DMS79 treated with DMSO at 0.1 percent for 48 hours (cell line): Measurements from ENCODE around the gene MINDY4.

ENCODE experiments used
- DNase-seq: peaks from one replicate; lab custom pipeline; 2025; lab: John Stamatoyannopoulos, UW

Gene MINDY4

DNA sequence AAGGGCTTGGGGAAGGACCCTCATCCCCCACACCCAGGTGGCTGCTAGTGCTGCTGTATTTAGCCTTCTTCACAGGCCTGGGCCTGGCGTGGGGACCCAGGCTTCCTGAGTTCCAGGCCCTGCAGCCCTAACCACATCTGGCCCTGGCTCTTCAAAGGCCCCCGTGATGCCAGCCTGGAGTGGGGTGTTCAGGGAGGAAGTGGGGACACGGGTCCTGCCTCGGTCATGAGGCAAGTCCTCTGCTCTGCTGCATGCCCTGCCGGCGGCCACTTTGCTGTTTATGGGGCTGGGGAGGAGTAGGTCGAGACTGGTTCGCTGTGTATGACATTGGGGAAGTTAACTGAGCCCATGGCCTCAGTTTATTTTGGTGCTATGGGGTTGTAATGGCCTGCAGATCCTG is 131.9 kb downstream of the MINDY4 start:
- no peak for DNase-seq

DNA sequence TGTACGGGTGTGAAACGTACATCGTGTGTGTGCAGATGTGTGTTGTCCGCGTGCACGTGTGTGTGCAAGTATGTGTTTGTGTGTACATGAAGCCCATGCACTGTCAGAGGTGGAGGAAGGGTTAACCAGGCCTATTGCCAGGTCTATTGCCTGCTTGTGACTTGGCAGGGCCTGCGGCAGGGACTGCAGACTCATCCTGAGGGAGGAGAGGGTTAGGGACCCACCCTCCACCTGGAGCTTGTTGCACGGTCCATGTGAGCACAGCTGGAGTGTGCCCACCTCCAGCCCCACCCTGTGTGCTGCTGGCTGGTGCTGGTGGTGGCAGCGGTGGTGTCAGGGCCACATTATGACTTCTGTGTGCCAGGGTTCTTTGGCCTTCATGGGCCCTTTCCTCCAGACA is 133.3 kb downstream of the MINDY4 start:
- no peak for DNase-seq

DNA sequence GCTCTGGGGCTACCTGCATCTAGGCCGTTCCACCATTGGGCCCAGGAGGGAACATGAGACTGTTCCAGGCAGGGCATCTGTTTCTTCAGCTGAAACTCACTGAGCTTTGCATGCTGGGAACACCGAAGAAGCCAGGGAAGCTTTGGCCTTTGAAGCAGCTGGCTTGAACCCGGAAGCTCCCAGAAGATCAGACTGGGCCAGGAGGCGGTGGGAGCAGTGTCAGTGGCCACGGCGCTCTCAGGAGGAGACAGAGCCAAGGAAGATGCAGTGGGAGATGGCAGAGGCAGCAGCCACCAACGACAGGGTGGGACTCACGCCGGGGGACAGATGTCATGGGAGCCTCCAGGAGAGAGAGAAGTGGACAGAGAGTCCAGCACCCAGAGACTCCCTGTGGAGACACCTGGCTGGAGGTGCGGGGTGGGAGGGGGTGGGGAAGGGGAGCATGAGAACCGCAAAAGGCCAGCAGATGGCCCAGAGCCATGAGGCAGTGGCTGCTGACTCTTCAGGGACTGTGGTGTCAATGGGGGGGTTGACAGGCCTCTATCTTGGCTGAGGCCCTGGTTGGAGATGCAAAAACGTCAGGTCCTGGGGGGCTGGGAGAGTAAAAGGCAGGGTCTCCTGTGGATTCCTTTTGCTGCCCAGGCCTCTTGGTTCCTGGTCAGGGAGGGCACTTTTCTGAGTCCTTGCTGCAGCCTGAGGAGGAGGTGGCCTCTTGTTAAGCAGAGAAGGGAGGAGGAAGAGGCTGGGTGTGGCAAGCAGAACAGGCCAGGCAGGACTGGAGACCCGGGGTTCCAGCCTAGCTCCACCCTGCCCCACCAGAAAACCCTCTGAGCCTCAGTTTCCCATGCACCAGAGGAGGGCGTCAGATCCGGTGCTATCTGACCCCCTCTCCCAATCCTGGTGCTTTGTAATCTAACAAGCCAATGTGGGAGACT is 134.1 kb downstream of the MINDY4 start:
- DNase-seq, result no peak

DNA sequence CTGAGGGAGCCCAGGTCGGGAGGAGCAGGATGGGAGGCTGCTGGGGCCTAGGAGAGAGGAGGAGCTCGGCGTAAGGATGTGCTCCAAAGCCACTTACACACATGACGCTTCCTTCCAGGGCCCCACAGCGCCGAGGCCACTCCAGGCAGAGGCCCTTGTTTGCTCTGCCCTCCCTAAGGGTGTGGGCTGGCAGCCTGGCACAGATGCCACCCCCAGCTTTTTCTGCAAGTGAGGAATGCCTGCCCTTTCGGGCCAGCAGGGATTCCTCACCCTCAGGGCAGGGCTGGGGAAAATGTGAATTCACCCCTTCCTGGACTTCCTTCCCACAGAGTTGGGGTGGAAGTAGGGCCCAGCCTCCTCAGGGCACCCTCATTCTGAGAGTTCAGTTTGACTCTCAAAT is 134.8 kb downstream of the MINDY4 start:
- peak; percentile 28 for DNase-seq

DNA sequence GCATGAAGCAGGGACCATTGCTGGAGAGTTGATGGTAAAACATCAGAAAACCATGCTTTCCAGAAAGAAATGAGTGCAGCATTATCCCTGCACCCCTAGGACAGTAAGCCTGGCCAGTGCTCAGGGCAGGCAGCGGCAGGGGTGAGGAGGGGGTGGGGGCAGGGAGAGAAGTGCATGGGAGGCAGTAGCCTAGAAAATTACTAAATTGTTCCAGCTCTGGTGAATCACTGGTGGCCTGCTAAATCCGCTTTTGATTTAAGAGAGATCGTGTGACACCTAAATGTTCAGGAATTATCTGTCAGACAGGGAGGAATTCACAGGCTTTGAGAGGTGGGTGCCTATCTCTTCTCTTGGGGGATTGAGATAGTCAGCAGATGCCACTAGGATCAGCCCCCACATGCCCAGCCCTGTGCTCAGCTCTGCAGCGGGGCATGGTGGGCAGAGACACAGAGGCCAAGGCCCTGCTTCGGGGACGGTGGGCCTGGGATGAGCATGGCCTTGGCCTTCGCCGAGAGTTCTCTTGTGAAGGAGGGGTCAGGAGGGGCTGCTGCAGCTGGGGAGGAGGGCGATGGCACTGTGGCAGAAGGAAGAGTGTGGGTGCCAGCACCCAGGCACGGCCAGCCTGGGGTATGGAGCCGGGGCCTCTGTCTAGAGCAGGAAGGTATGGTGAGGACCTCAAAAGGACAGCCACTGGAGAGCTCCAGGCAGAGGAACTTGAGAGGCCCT is 135.5 kb downstream of the MINDY4 start:
- DNase-seq, result no peak

DNA sequence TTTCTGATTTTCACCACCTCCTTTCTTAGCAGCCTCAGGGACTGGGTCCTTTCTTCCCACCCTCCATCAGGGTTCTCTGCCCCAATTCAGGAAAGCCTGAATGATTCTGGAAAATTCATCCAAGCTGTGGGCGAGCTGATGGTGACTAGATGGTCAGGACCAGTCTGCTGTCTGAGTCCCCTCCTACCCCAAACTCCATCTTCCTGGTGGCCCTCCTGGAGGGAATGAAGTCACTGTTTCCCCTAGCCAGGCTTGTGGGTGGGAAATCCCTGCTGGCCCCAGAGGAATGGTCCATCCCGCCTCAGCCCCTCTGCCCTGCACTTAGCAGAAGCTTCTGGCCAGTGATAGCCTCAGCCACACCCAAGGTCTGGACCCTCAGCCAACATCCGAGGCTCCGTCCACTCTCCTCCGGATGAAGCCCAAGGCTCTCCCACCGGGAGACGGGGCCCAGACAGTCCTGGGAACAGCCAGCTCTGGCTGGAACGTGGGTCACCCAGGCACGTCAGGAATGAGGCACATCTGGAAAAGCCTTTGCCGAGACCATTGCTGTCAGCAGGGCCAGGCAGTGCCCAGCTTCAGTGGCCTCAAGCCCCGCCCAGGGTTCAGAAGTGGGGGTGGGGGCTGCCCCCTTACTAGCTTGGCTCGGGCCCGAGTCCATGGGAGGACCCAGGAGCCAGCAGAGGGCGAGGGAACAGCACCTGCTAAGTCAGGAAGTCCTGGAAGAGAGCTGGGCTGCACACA is 136.5 kb downstream of the MINDY4 start:
- no peak for DNase-seq

DNA sequence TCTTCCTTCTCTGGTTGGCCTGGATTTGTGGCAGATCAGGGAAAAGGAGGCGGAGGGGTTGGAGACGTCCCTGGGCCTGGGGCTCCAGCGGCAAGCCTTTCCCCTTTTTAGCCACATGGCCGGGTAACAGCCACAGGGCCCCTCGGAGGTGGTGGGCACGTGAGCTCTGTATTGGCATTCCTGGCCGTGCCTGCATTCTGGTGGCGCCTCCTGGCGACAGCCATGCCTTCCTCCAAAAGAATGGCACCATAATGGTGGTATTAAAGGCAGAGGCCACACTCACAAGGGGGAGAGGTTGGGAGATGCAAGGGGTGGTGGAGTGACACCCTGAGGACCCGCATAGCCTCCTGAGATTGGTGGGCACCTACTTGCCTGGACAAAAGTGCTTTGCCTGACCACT is 137.5 kb downstream of the MINDY4 start:
- no peak for DNase-seq

DNA sequence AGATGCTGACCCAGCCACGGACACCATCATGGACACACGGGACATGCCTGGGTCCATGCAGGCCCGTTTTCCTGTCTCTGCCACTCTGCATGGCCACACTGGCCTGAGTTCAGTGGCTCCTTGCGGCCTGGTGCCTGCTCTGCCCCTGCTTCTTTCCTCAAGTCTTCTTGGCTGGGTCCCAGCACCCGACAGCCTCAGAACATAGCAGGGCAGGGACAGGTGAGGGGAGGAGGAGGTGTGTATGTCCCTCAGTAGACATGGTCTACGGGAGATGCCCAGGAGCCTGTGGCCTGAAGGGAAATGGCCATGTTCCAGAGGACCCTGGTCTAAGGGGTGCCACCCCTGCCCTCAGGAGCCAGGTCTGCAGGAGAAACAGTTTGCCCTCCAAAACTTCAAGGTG is 138.2 kb downstream of the MINDY4 start:
- no peak for DNase-seq

DNA sequence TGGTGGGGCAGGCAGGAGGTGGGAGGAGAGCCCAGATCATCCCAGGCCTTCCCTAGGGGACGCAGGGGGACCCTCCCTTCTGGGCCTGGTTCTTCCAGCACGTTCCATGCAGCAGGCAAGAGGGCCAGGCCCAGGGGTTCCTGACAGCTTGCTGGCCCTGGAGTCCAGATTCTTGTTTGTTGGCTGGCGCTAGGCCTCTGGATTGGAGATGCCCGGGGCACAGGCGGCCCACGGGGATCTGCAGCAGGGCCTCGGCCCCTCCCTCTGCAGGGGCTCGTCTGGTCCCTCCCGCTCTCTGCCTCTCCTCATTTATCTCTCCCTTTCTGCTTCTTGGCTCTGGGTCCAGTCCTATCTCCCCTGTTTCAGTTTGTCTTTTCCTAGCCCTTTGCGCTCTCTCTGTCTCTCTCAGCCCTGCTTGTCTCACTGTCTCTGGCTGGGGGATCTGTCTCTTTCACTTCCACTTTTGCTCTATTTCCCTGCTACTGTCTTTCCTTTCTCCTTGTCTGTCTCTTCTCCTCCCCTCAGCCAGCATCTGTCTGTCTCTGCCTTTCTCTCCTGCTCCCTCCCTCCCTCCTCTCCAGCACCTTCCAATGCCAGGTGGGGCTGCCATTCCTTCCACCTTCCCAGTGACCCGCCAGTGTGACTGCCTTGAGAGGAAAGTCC is 139.3 kb downstream of the MINDY4 start:
- no peak for DNase-seq

DNA sequence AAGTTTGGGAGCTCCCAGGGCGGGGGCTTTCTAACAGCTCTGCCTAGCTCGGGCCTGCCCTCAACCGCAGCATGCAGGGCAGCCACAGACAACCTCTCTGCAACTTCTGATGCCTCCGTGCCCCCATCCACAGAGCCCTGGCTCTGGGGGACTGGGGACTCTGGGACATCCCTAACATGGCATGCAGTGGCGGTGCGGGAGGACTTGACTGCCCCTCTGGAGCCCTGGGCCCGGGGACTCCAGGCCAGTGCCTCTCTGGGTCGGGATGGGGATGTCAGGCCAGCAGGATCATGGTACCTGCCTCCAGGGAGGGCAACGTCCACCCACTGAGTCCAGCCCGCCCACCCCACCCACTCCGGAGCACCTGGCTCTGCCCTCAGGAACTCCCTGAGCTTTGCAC is 139.9 kb downstream of the MINDY4 start:
- DNase-seq, result no peak

DNA sequence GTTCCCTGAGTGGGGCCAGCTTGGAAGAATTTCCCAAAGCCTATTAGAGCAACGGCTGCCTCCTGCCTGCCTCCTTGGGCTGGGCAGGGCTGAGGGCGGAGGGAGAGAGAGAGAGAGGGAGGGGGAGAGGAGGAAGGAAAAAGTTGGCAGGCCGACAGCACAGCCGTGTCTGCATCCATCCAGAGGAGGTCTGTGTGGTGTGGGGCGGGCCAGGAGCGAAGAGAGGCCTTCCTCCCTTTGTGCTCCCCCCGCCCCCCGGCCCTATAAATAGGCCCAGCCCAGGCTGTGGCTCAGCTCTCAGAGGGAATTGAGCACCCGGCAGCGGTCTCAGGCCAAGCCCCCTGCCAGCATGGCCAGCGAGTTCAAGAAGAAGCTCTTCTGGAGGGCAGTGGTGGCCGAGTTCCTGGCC is 140.3 kb downstream of the MINDY4 start, which contains the start of gene AQP1:
TSS of gene AQP1 (plus strand) at position 293 of the 409 bp plus-strand sequence. CDS start at position 350, 57 bp downstream.
- peak; percentile 24 for DNase-seq

DNA sequence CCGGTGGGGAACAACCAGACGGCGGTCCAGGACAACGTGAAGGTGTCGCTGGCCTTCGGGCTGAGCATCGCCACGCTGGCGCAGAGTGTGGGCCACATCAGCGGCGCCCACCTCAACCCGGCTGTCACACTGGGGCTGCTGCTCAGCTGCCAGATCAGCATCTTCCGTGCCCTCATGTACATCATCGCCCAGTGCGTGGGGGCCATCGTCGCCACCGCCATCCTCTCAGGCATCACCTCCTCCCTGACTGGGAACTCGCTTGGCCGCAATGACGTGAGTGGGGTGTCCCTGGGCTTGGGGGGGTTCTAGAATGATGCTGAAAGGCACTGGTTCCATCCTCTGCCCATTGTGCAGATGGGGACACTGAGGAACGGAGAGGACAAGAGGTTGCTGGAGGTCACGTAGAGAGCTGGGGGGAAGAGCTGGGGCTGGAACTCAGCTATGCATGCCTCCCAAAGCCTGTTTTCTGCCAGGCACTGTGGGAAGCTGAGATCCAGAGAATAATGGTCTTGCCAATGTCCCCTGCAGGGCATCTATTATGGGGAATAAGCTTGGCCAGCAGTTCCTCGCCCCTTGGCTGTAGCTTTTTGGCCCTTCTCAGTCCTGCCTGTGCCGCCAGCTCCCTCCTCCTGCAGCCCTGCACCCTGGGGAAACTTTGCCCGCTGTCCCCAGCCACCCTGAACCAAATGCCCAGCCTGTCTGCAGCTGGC is 141.0 kb downstream of the MINDY4 start:
- DNase-seq, result no peak

DNA sequence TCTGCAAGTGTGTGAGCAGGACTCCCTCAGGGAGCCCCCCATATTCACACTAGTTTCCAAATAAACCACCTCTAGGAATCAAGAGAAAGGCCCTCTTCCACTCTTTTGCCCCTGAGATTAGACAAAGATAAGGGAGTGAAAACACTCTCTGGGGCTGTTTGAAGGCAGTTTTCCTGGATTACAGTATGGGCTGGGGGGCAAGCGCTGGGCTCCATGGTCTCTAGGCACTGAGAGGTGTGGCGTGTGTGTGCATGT is 141.4 kb downstream of the MINDY4 start:
- no peak for DNase-seq

DNA sequence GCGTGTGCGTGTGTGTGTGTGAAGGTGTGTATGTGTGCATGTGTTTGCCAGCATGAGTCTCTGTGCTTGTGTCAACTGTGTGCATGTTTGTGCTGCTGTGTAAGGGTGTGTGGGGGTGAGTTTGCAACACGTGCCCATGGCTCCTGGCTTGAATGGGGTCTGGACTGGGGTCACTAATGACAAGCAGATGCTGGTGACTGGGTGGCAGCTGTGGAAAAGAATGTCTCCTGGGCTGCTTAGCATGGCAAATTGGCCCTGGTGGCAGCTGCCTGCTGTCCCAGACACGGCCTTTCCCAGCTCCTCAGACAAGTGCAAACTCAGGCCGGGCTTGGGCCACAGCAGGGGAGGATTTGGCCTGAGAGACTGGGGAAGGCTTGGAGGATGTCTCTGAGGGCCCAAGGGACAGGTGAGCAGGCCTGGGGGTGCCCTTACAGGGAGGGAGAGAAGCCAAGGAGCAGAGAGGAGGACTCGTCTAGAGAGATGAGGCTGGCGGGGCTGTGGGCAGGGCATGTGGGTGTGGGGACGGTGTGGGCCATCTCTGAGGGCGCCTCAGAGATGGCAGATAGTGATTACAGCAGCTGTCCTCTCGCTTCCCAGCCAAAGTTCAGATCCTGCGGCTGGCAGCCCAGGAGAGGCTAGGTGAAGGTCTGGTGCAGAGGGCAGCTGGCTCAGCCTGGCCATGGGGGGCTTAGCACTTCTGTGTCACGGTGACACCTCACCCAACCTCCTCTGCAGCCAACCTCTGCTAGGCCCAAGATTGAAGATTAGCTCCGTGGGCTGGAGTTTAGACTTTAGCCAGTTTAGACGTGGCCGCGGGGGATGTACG is 142.0 kb downstream of the MINDY4 start:
- no peak for DNase-seq

DNA sequence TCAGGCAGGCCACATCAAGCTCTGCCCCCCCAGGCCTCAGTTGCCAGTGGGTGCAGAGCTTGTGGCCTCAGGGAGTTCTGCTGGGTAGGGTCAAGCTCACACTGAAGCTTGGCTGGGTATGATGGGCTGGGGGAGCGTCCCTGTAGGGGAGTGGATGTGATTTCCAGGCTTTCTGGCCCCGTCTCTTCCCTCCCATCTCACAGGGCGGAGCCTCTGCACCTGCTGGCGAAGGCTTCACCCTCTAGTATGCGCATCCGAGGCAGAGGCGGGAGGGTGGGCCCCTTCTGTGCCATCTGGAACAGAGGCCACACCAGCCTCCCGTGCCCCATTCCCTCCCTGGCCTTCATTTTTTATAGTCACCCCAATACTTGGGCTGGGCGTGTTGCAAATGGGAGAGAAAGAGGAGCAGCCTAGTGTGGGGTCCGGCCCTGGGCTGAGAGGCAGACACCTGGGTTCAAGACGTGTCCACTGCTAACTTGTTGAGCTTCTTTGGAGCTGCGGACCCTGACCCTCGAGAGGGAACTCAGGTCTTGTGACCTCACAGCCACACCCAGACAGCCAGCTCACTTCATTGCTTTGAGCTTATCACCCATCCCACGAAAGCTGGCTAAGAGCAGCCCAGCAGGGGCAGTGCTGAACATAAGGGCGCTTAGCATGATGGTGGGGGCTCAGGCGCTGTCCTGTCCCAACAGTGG is 142.8 kb downstream of the MINDY4 start:
- no peak for DNase-seq

DNA sequence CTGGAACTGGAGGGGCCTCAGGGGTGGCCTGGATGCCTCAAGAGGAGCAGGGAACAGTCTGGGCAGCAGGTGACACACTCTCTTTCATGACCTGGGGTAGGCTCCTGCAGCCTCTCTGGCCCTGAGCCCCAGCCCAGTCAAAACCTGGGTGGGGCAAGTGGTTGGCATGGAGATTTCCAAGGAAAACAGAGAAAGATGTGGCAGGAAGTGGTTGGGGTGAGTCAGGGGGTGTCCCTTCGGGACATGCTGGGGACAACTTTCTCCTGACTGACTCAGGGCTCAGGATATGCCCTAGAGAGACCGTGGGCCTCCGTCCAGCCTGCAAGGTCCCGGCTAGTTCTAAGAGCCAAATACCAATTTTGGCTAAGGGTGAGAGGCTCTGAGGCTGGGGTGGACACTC is 143.4 kb downstream of the MINDY4 start:
- no peak for DNase-seq

DNA sequence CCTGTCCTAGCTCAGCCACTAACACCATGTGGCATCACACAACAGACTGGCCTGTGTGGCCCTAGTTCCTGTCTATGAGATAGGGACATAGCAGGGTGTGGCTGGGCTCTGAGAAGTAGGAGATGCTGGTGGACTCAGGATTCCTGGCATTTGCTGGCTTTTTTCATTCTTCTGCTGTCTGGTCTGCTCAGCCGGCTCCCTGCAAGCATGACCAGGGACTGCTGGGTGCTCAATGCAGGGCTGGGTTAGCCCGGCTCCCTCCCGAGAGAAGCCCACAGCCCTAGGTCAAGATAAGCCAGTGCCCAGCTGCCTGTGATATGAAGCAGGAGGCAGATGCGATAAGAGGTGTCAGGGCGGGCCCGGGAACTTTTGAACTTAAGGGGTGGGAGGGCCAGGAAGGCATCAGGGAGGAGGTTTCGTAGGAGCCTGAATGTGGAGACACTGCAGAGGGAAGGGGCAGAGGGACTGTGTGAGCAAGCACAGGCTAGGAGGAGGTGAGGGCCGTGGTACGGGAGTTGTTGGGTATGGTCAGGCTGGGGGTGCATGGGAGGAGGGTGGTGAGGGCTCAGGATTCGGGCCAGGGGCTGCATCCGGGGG is 143.9 kb downstream of the MINDY4 start:
- no peak for DNase-seq

DNA sequence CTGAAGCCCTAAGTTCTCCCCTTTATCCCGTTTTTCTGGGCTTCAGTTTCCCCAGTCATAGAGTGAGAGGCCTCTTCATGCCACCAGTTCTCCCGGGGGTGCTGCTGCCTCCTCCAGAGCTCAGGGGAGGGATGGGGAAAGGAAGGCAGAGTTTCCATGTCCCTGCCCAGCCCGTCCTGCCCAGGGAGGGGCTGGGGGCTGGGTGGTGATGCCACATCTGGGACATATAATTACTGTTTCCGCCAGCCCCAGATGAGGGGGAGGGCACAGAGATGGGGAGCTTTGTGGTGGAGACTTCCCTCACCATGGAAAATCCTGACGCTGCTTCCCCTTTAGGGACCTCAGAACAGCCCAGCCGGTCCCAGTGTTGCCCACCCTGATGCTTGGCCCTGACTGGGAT is 144.5 kb downstream of the MINDY4 start:
- DNase-seq, result no peak

DNA sequence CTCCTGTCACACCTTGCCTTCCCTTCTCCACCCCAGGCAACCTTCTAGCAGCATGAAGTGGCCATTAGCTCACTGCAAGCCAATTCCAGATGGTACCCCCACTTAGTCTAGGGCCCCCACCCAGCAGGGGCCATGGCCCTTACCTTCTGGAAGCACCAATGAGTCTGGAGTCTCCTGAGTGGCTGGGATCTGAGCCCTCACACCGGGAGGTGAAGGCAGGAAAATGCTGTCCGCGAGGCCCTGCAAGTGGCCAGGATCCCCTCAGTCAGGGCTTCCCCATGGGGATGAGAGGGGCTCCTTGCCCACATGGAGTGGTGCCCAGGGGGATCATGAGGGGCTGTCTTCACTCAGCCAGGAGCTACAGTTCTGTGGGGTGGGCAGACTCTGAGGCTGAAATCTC is 145.0 kb downstream of the MINDY4 start:
- no peak for DNase-seq

DNA sequence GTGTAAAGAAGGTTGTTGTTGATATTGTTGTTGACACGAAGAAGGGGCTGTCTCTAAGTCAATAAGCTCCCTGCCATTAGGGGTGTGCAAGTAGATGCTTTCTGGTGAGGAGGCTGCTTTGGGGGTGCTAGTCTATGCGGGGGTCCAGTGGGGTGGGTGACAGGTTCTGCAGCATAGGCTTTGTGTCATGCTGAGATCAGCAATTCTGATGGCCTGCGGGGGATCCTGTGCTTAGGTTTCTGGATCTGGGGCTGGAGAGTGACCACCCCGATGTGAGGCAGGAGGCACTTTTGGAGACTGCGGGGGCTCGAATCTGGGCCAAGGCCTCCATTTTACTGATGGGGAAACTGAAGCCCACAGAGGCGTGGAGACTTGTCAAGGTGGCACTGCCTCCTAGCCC is 145.6 kb downstream of the MINDY4 start:
- no peak for DNase-seq
